ENCODE data around the gene ZNF628. TPM values are rescaled to one million over a fixed set of nuclear protein-coding genes. Genes with fewer than 3 reads are reported as not detected.

Gene ZNF628
- total and polyA plus RNA-seq, 2 of the 8 experiments (the other 6 are each of a cell fraction or from before 2014, with no cell fraction given) = 1.7 to 10.8 TPM

DNA sequence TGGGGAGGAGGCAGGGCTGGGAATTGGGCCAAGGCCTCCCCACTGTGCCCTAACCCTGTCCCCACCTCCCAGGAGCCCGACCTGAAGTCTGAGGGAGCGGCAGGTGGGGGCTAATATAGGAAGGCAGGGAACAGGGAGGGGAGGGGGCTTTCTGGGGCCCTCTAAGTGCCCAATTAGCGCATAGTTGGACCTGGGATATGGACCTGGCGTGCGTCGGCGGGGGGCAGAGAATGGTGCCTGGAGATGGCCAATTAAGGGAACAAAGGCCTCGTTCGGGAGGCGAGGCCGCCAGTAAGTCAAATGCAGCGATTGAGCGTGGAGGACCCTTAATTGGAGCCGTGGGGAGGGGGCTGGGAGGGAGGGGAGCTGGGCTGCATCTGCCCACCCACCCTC, 11.8 kb upstream of the ZNF628 start, which contains the start of gene C19orf85 (continued):
- no peak for TF ChIP-seq EP300 (IDR thresholded peaks at IDR 0.05; ENCODE audit: borderline replicate concordance in 1 of 2, low read depth in 2 of 2, low read length in 2 of 2)
- TF ChIP-seq POU5F1 (IDR thresholded peaks at IDR 0.05; ENCODE audit: low read depth, low read length) = no peak
- TF ChIP-seq NRF1 (IDR thresholded peaks at IDR 0.05; ENCODE audit: low read depth, low read length) = no peak
- TF ChIP-seq SAP30 (IDR thresholded peaks at IDR 0.05; ENCODE audit: insufficient read depth, insufficient replicate concordance, low read length) = no peak
- no peak for TF ChIP-seq KDM1A (IDR thresholded peaks at IDR 0.05; ENCODE audit: borderline replicate concordance, low read length)
- no peak for TF ChIP-seq SUZ12 (IDR thresholded peaks at IDR 0.05; ENCODE audit: low read length)
- 0 out of 2 replicates have a peak, but pooled peaks have one; percentile 18 for TF ChIP-seq TAF1 (IDR thresholded peaks at IDR 0.05; ENCODE audit: low read depth, low read length)
- no peak for TF ChIP-seq POLR2A (IDR thresholded peaks at IDR 0.05; ENCODE audit: control extremely low read depth in 1 of 2, low read depth in 2 of 2, low read length in 2 of 2)
- no peak for TF ChIP-seq TCF12 (IDR thresholded peaks at IDR 0.05; ENCODE audit: low read depth, low read length)
- no peak for TF ChIP-seq RXRA (IDR thresholded peaks at IDR 0.05; ENCODE audit: insufficient read depth, low read depth, low read length)
- TF ChIP-seq EZH2 (IDR thresholded peaks at IDR 0.05; ENCODE audit: low read depth, low read length, severe bottlenecking) = no peak
- no peak for TF ChIP-seq SIX5 (IDR thresholded peaks at IDR 0.05; ENCODE audit: low read depth, low read length)
- TF ChIP-seq, protein P1, sequence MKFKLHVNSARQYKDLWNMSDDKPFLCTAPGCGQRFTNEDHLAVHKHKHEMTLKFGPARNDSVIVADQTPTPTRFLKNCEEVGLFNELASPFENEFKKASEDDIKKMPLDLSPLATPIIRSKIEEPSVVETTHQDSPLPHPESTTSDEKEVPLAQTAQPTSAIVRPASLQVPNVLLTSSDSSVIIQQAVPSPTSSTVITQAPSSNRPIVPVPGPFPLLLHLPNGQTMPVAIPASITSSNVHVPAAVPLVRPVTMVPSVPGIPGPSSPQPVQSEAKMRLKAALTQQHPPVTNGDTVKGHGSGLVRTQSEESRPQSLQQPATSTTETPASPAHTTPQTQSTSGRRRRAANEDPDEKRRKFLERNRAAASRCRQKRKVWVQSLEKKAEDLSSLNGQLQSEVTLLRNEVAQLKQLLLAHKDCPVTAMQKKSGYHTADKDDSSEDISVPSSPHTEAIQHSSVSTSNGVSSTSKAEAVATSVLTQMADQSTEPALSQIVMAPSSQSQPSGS (IDR thresholded peaks at IDR 0.05; ENCODE audit: low read length) = no peak
- TF ChIP-seq, protein P2, sequence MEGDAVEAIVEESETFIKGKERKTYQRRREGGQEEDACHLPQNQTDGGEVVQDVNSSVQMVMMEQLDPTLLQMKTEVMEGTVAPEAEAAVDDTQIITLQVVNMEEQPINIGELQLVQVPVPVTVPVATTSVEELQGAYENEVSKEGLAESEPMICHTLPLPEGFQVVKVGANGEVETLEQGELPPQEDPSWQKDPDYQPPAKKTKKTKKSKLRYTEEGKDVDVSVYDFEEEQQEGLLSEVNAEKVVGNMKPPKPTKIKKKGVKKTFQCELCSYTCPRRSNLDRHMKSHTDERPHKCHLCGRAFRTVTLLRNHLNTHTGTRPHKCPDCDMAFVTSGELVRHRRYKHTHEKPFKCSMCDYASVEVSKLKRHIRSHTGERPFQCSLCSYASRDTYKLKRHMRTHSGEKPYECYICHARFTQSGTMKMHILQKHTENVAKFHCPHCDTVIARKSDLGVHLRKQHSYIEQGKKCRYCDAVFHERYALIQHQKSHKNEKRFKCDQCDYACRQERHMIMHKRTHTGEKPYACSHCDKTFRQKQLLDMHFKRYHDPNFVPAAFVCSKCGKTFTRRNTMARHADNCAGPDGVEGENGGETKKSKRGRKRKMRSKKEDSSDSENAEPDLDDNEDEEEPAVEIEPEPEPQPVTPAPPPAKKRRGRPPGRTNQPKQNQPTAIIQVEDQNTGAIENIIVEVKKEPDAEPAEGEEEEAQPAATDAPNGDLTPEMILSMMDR (IDR thresholded peaks at IDR 0.05; ENCODE audit: control extremely low read depth in 1 of 3, insufficient read depth in 1 of 3, low read depth in 1 of 3, low read length in 3 of 3) = no peak
- no peak for TF ChIP-seq KDM5A (IDR thresholded peaks at IDR 0.05; ENCODE audit: low read length)
- TF ChIP-seq SP1 (IDR thresholded peaks at IDR 0.05; ENCODE audit: low read depth, low read length) = no peak
- TF ChIP-seq NANOG (IDR thresholded peaks at IDR 0.05; ENCODE audit: insufficient read depth, low read depth, low read length, poor library complexity, severe bottlenecking) = peak; percentile 91
- TF ChIP-seq POLR2AphosphoS5 (IDR thresholded peaks at IDR 0.05; ENCODE audit: low read depth, low read length) = no peak
- no peak for TF ChIP-seq CREB1 (IDR thresholded peaks at IDR 0.05)
- no peak for TF ChIP-seq BRCA1 (IDR thresholded peaks at IDR 0.05; ENCODE audit: low read depth, low read length)
- peak; percentile 61 for TF ChIP-seq TBP (IDR thresholded peaks at IDR 0.05; ENCODE audit: low read depth, low read length)
- no peak for TF ChIP-seq BACH1 (IDR thresholded peaks at IDR 0.05; ENCODE audit: low read length)
- no peak for TF ChIP-seq SIRT6 (IDR thresholded peaks at IDR 0.05; ENCODE audit: low read length)
